Vagina (tissue), 2 donors: ENCODE measurements around the gene KANSL3.
"Not testable (repeated sequence)": the region's sequence is repeated elsewhere in the genome, so short reads cannot be mapped to it uniquely, and the experiment has no call there.

Source experiments
- POLR2A ChIP-seq, 2 donors: fragments of 450-650 bp; IDR thresholded peaks; one replicate each; pipeline ENCODE4 v1.6.1; 2017; ENCODE audit warnings: antibody characterized with exemption in 2 of 2, mild to moderate bottlenecking in 2 of 2, moderate library complexity in 2 of 2
- POLR2AphosphoS5 ChIP-seq, 2 donors: sonication (generic); formaldehyde crosslinking; IDR thresholded peaks; one replicate each; pipeline ENCODE4 v1.9.0; 2017; ENCODE audit warnings: antibody characterized with exemption in 2 of 2, mild to moderate bottlenecking in 2 of 2, low read depth in 1 of 2; ENCODE audit not compliant: insufficient read depth in 1 of 2
- TF ChIP-seq, protein P1 (sequence below), 3 experiments: fragments of 450-650 bp in 2 of 3; fragments of 200-600 bp in 1 of 3; sonication (generic) in 1 of 3; IDR thresholded peaks; one replicate each; pipeline ENCODE4 v1.5.1; 2017 to 2019; ENCODE audit warnings: antibody characterized with exemption in 3 of 3, mild to moderate bottlenecking in 2 of 3, moderate library complexity in 2 of 3

- TF ChIP-seq, protein P1, sequence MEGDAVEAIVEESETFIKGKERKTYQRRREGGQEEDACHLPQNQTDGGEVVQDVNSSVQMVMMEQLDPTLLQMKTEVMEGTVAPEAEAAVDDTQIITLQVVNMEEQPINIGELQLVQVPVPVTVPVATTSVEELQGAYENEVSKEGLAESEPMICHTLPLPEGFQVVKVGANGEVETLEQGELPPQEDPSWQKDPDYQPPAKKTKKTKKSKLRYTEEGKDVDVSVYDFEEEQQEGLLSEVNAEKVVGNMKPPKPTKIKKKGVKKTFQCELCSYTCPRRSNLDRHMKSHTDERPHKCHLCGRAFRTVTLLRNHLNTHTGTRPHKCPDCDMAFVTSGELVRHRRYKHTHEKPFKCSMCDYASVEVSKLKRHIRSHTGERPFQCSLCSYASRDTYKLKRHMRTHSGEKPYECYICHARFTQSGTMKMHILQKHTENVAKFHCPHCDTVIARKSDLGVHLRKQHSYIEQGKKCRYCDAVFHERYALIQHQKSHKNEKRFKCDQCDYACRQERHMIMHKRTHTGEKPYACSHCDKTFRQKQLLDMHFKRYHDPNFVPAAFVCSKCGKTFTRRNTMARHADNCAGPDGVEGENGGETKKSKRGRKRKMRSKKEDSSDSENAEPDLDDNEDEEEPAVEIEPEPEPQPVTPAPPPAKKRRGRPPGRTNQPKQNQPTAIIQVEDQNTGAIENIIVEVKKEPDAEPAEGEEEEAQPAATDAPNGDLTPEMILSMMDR (IDR thresholded peaks at IDR 0.05): not testable (repeated sequence)
- TF ChIP-seq POLR2AphosphoS5 (IDR thresholded peaks at IDR 0.05; ENCODE audit: insufficient read depth in 1 of 2, low read depth in 1 of 2); POLR2A (IDR thresholded peaks at IDR 0.05): not testable (repeated sequence)
Measured at GRCh38 chr2:96553957-96554292, 84.2 kb downstream of the KANSL3 start.
